SU-DHL-6 (cell line): ENCODE data around the gene C19orf81.

ENCODE experiments used
- H2AFZ ChIP-seq: fragments of 200-600 bp; sonication (generic); 2 replicates; pipeline ENCODE4 v1.6.1; 2014; ENCODE audit warnings: low read depth, mild to moderate bottlenecking, moderate library complexity, mixed read lengths, antibody characterized with exemption, low read length; ENCODE audit not compliant: severe bottlenecking
- H3F3A ChIP-seq: fragments of 200-600 bp; shearing (Covaris generic); 2 replicates; pipeline ENCODE4 v1.6.0; 2016; ENCODE audit warnings: antibody characterized with exemption, mild to moderate bottlenecking; ENCODE audit not compliant: insufficient read depth
- H3K27ac ChIP-seq: fragments of 200-600 bp; sonication (generic); 2 replicates; pipeline ENCODE4 v1.5.1; 2016; ENCODE audit warnings: low read depth, mild to moderate bottlenecking, low read length, moderate library complexity, mixed read lengths
- H3K27me3 ChIP-seq: fragments of 200-600 bp; sonication (generic), shearing (Covaris generic); 2 replicates; pipeline ENCODE4 v1.6.0; 2014; ENCODE audit warnings: mild to moderate bottlenecking, low read length
- H3K36me3 ChIP-seq: fragments of 200-600 bp; sonication (generic); 2 replicates; pipeline ENCODE4 v1.6.1; 2014; ENCODE audit warnings: mild to moderate bottlenecking, low read length, mixed read lengths
- H3K4me2 ChIP-seq: fragments of 300-600, 200-600 bp; shearing (Covaris generic), sonication (generic); 2 replicates; pipeline ENCODE4 v1.6.0; 2014; ENCODE audit warnings: low read length, low read depth, mild to moderate bottlenecking; ENCODE audit not compliant: poor library complexity, severe bottlenecking
- H3K4me3 ChIP-seq: fragments of 200-600 bp; sonication (generic); 2 replicates; pipeline ENCODE4 v1.5.1; 2014; ENCODE audit warnings: antibody characterized with exemption, low read length, mild to moderate bottlenecking, mixed read lengths; ENCODE audit not compliant: insufficient read depth, poor library complexity, severe bottlenecking
- H3K79me2 ChIP-seq: fragments of 200-600 bp; sonication (generic); 2 replicates; pipeline ENCODE4 v1.6.1; 2014; ENCODE audit warnings: mild to moderate bottlenecking, low read length, moderate library complexity; ENCODE audit not compliant: insufficient read depth
- H3K9ac ChIP-seq: fragments of 200-600 bp; sonication (generic); 2 replicates; pipeline ENCODE4 v1.7.0; 2014; ENCODE audit warnings: mild to moderate bottlenecking, low read length
- H3K9me2 ChIP-seq: fragments of 200-600 bp; sonication (generic); replicated peaks from 2 replicates; pipeline ENCODE4 v1.6.1; 2014; ENCODE audit warnings: low read length; ENCODE audit not compliant: insufficient read depth
- H3K9me3 ChIP-seq: fragments of 200-600 bp; sonication (generic); 2 replicates; pipeline ENCODE4 v1.6.1; 2014; ENCODE audit warnings: low read length, mixed read lengths; ENCODE audit not compliant: insufficient read depth
- H4K20me1 ChIP-seq: fragments of 200-600 bp; sonication (generic); 2 replicates; pipeline ENCODE4 v1.6.1; 2014; ENCODE audit warnings: low read depth, mild to moderate bottlenecking, antibody characterized with exemption, low read length, moderate library complexity, mixed read lengths
- EZH2phosphoT487 ChIP-seq: fragments of 200-600 bp; sonication (generic), shearing (Covaris generic); conservative IDR thresholded peaks from 2 replicates; pipeline ENCODE4 v1.6.1; 2018; ENCODE audit warnings: mild to moderate bottlenecking, antibody characterized with exemption, low read length, moderate library complexity, mixed read lengths
- TF ChIP-seq, protein P1 (sequence below): fragments of 200-600 bp; sonication (generic); IDR thresholded peaks from one replicate; pipeline ENCODE4 v1.5.1; 2017; ENCODE audit warnings: antibody characterized with exemption, mild to moderate bottlenecking, low read length, moderate library complexity; ENCODE audit not compliant: insufficient read depth, poor library complexity, severe bottlenecking

C19orf81 gene

GRCh38 chr19:50657222-50657669 lies 8.0 kb downstream of the C19orf81 start:
- no peak overlapping the region for H3K4me3 ChIP-seq
- no peaks in the 10 kb centered on the region for H3F3A ChIP-seq
- H3K9me3 ChIP-seq: no peaks in the 10 kb centered on the region
- H2AFZ ChIP-seq: no peak overlapping the region
- no peak for TF ChIP-seq EZH2phosphoT487
- TF ChIP-seq, protein P1, sequence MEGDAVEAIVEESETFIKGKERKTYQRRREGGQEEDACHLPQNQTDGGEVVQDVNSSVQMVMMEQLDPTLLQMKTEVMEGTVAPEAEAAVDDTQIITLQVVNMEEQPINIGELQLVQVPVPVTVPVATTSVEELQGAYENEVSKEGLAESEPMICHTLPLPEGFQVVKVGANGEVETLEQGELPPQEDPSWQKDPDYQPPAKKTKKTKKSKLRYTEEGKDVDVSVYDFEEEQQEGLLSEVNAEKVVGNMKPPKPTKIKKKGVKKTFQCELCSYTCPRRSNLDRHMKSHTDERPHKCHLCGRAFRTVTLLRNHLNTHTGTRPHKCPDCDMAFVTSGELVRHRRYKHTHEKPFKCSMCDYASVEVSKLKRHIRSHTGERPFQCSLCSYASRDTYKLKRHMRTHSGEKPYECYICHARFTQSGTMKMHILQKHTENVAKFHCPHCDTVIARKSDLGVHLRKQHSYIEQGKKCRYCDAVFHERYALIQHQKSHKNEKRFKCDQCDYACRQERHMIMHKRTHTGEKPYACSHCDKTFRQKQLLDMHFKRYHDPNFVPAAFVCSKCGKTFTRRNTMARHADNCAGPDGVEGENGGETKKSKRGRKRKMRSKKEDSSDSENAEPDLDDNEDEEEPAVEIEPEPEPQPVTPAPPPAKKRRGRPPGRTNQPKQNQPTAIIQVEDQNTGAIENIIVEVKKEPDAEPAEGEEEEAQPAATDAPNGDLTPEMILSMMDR: no peak
- no peak overlapping the region for H3K27ac ChIP-seq
- H3K27me3 ChIP-seq: no peaks in the 10 kb centered on the region
- H3K9me2 ChIP-seq: no peaks in the 10 kb centered on the region
- H3K4me2 ChIP-seq: no peak overlapping the region
- no peak overlapping the region for H3K9ac ChIP-seq
- H3K36me3 ChIP-seq: no peaks in the 10 kb centered on the region
- no peaks in the 10 kb centered on the region for H4K20me1 ChIP-seq
- no peaks in the 10 kb centered on the region for H3K79me2 ChIP-seq

- Histone ChIP-seq H3K79me2 (no peaks in the 10 kb centered on the region), H3K4me2 (no peak overlapping the region), H3F3A (no peaks in the 10 kb centered on the region), H3K27ac (no peak overlapping the region), H3K27me3 (no peaks in the 10 kb centered on the region), H2AFZ (no peak overlapping the region), H3K9ac (no peak overlapping the region), H3K9me2 (no peaks in the 10 kb centered on the region), H4K20me1 (no peaks in the 10 kb centered on the region), H3K36me3 (no peaks in the 10 kb centered on the region), H3K4me3 (no peak overlapping the region), H3K9me3 (no peaks in the 10 kb centered on the region)
- TF ChIP-seq EZH2phosphoT487: no peak
- TF ChIP-seq, protein P1: no peak
Measured at GRCh38 chr19:50657712-50658440, 8.6 kb downstream of the C19orf81 start.

DNA sequence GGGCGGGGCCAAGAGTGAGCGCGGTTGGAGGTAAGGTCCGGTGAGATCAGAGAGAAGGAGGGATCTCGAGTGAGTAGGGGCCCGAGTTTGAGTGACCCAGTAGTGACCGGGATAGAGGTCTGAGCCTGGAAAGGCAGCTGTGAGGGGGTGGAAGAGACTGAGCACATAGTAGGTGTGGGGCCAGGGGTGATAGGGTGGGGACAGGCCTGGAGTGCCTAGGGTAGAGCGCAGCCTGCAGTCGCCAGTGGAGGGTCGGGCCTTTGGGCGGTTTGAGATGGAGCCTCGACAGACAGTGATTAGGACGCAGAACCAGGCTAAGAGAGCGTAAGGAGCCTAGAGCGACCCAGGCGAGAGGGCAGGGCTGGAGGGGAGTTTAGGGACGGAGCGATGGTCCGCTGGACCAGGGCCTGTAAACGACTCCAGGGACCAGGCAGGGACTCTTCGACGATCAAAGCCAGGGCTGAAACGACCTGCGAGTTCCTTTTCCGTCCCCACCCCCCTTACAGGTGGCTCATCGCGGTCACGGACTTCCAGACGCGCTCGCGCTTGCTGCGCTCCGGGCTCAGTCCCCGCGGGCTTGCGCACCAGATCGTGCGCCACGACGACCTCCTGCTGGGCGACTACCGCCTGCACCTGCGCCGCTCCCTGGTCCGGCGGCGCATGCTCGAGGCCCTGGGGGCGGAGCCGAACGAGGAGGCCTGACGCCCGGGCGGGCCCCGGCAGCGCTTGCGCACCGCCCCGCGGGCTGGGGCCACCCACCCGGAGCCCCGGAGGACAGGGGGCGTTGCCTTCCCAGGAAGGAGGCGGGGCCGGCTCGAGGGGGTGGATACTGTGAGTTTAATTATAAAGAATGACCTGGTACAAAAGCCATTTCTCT lies 9.4 kb downstream of the C19orf81 start:
- no peak overlapping the region for H3K4me2 ChIP-seq
- no peaks in the 10 kb centered on the region for H3K79me2 ChIP-seq
- H2AFZ ChIP-seq: no peak overlapping the region
- no peak overlapping the region for H3K27ac ChIP-seq
- no peaks in the 10 kb centered on the region for H4K20me1 ChIP-seq
- no peak overlapping the region for H3K4me3 ChIP-seq
- no peaks in the 10 kb centered on the region for H3K27me3 ChIP-seq
- TF ChIP-seq EZH2phosphoT487: no peak
- TF ChIP-seq, protein P1: no peak
- H3K36me3 ChIP-seq: no peaks in the 10 kb centered on the region
- no peaks in the 10 kb centered on the region for H3K9me2 ChIP-seq
- no peak overlapping the region for H3K9ac ChIP-seq
- H3K9me3 ChIP-seq: no peaks in the 10 kb centered on the region
- H3F3A ChIP-seq: no peaks in the 10 kb centered on the region
